Embryonic facial prominence (tissue), 1 donor: ENCODE measurements around the gene SIN3B.

Source experiments
- DNase-seq: peaks from one replicate; pipeline ENCODE4 v3.0.0-alpha.2; 2016; ENCODE audit errors: extremely low spot score

The SIN3B gene

GRCh38 chr19:16889366-16889882 is 60.2 kb downstream of the SIN3B start:
- DNase-seq: no peak

- no peak for DNase-seq
Observed at GRCh38 chr19:16889883-16890460, 60.8 kb downstream of the SIN3B start.

- no peak for DNase-seq
Observed at GRCh38 chr19:16890461-16891184, 61.4 kb downstream of the SIN3B start.

GRCh38 chr19:16891696-16892382 is 62.6 kb downstream of the SIN3B start:
- DNase-seq: no peak

GRCh38 chr19:16892436-16892835 is 63.2 kb downstream of the SIN3B start:
- DNase-seq: no peak

- no peak for DNase-seq
Observed at GRCh38 chr19:16892868-16893685, 63.9 kb downstream of the SIN3B start.

- no peak for DNase-seq
Observed at GRCh38 chr19:16893686-16893989, 64.4 kb downstream of the SIN3B start.

- DNase-seq: no peak
Observed at GRCh38 chr19:16894080-16894479, 64.9 kb downstream of the SIN3B start.

GRCh38 chr19:16895467-16896145 is 66.4 kb downstream of the SIN3B start:
- no peak for DNase-seq

- DNase-seq: no peak
Observed at GRCh38 chr19:16896146-16897028, 67.2 kb downstream of the SIN3B start.

GRCh38 chr19:16897029-16897855 is 68.0 kb downstream of the SIN3B start:
- peak; percentile 74 for DNase-seq

- no peak for DNase-seq
Observed at GRCh38 chr19:16897856-16898161, 68.6 kb downstream of the SIN3B start.

- DNase-seq: no peak
Observed at GRCh38 chr19:16898361-16899015, 69.3 kb downstream of the SIN3B start.

- no peak for DNase-seq
Observed at GRCh38 chr19:16899566-16900075, 70.4 kb downstream of the SIN3B start.

- no peak for DNase-seq
Observed at GRCh38 chr19:16901491-16902175, 72.4 kb downstream of the SIN3B start.

GRCh38 chr19:16902545-16902944 is 73.3 kb downstream of the SIN3B start:
- no peak for DNase-seq

- DNase-seq: no peak
Observed at GRCh38 chr19:16903347-16903746, 74.1 kb downstream of the SIN3B start.

GRCh38 chr19:16904599-16904998 is 75.4 kb downstream of the SIN3B start:
- DNase-seq: no peak
